GM10266 (cell line): Measurements from ENCODE around the gene KLHL2.

ENCODE experiments used
- DNase-seq: peaks from one replicate; pipeline ENCODE4 v3.0.0; 2012; ENCODE audit errors: extremely low spot score
- CTCF ChIP-seq: IDR thresholded peaks from 2 replicates; pipeline ENCODE4 v1.5.1; 2012; ENCODE audit warnings: mild to moderate bottlenecking, low read depth; ENCODE audit not compliant: control insufficient read depth, insufficient read depth; ENCODE audit errors: missing control alignments

The KLHL2 gene

GRCh38 chr4:165327211-165328100, 120.1 kb downstream of the KLHL2 start, which contains the start of gene MSMO1:
Gene MSMO1 (plus strand): TSS chr4:165327669. CDS start chr4:165333371, 5,702 bp downstream.
- no peak for TF ChIP-seq CTCF
- peak; percentile 90 for DNase-seq

- TF ChIP-seq CTCF = no peak
- no peak for DNase-seq
Observed at GRCh38 chr4:165328101-165328425, 120.7 kb downstream of the KLHL2 start.

- no peak for DNase-seq
- no peak for TF ChIP-seq CTCF
Observed at GRCh38 chr4:165328708-165329107, 121.3 kb downstream of the KLHL2 start.

GRCh38 chr4:165330071-165330470, 122.7 kb downstream of the KLHL2 start:
- TF ChIP-seq CTCF = no peak
- DNase-seq = no peak

GRCh38 chr4:165330666-165331065, 123.3 kb downstream of the KLHL2 start:
- no peak for TF ChIP-seq CTCF
- no peak for DNase-seq

- DNase-seq = peak; percentile 8
- no peak for TF ChIP-seq CTCF
Observed at GRCh38 chr4:165331359-165331758, 124.0 kb downstream of the KLHL2 start.

- TF ChIP-seq CTCF = no peak
- DNase-seq = no peak
Observed at GRCh38 chr4:165331823-165332222, 124.5 kb downstream of the KLHL2 start.
